DOHH2 (cell line): ENCODE results near the gene PLEKHN1.

Experiments used
- H3F3A ChIP-seq: fragments of 200-600 bp; sonication (generic), shearing (Covaris generic); 2 replicates; pipeline ENCODE4 v1.6.0; 2016; ENCODE audit warnings: antibody characterized with exemption, mild to moderate bottlenecking; ENCODE audit not compliant: control insufficient read depth, insufficient read depth
- H3K27ac ChIP-seq: fragments of 200-600 bp; sonication (generic); 2 replicates; pipeline ENCODE4 v1.5.1; 2014; ENCODE audit warnings: low read depth, mild to moderate bottlenecking, low read length, moderate library complexity
- H3K27me3 ChIP-seq: fragments of 200-600 bp; sonication (generic); 2 replicates; pipeline ENCODE4 v1.6.1; 2014; ENCODE audit warnings: mild to moderate bottlenecking, low read length, mixed read lengths; ENCODE audit not compliant: control insufficient read depth
- H3K36me3 ChIP-seq: fragments of 200-600 bp; sonication (generic); 2 replicates; pipeline ENCODE4 v1.6.1; 2014; ENCODE audit warnings: mild to moderate bottlenecking, low read length, moderate library complexity, mixed read lengths; ENCODE audit not compliant: control insufficient read depth
- H3K4me1 ChIP-seq: fragments of 200-600 bp; sonication (generic); 2 replicates; pipeline ENCODE4 v1.6.1; 2014; ENCODE audit warnings: mild to moderate bottlenecking, low read length, mixed read lengths; ENCODE audit not compliant: control insufficient read depth
- H3K4me2 ChIP-seq: fragments of 200-600 bp; sonication (generic); 2 replicates; pipeline ENCODE4 v1.6.0; 2014; ENCODE audit warnings: mild to moderate bottlenecking, low read length, moderate library complexity
- H3K4me3 ChIP-seq: fragments of 200-600 bp; sonication (generic); 2 replicates; pipeline ENCODE4 v1.5.1; 2014; ENCODE audit warnings: mild to moderate bottlenecking, low read length, mixed read lengths
- H3K79me2 ChIP-seq: fragments of 200-600 bp; sonication (generic); 2 replicates; pipeline ENCODE4 v1.6.1; 2014; ENCODE audit warnings: mild to moderate bottlenecking, low read length, mixed read lengths; ENCODE audit not compliant: control insufficient read depth
- H3K9me2 ChIP-seq: fragments of 200-600 bp; sonication (generic); replicated peaks from 2 replicates; pipeline ENCODE4 v1.6.1; 2014; ENCODE audit warnings: mild to moderate bottlenecking, low read length, mixed read lengths; ENCODE audit not compliant: control insufficient read depth
- H3K9me3 ChIP-seq: fragments of 200-600 bp; sonication (generic); 2 replicates; pipeline ENCODE4 v1.6.1; 2014; ENCODE audit warnings: antibody characterized with exemption, low read length, mixed read lengths; ENCODE audit not compliant: control insufficient read depth, insufficient read depth
- H4K20me1 ChIP-seq: fragments of 200-600 bp; sonication (generic); 2 replicates; pipeline ENCODE4 v1.6.0; 2014; ENCODE audit warnings: low read depth, mild to moderate bottlenecking, antibody characterized with exemption, low read length, moderate library complexity; ENCODE audit not compliant: control insufficient read depth, insufficient read depth
- CTCF ChIP-seq: fragments of 200-600 bp; sonication (generic); IDR thresholded peaks from one replicate; pipeline ENCODE4 v1.5.1; 2014; ENCODE audit warnings: antibody characterized with exemption, mild to moderate bottlenecking, low read depth, low read length; ENCODE audit not compliant: poor library complexity, severe bottlenecking
- EZH2phosphoT487 ChIP-seq: fragments of 200-600 bp; sonication (generic); IDR thresholded peaks from 2 replicates; pipeline ENCODE4 v1.6.1; 2017; ENCODE audit warnings: borderline replicate concordance, mild to moderate bottlenecking, antibody characterized with exemption, low read length, moderate library complexity, mixed read lengths

PLEKHN1 gene

GRCh38 chr1:954927-955326 is 11.4 kb upstream of the PLEKHN1 start:
- Histone ChIP-seq H3K9me2 (no peaks in the 10 kb centered on the region), H3K9me3 (no peaks in the 10 kb centered on the region), H3K4me3 (no peak overlapping the region), H3K4me2 (no peak overlapping the region), H4K20me1 (0 out of 2 replicates have a peak, but pooled peaks cover 6% of the 10 kb centered on the region), H3F3A (no peaks in the 10 kb centered on the region), H3K27me3 (no peaks in the 10 kb centered on the region), H3K79me2 (peaks cover 27% of the 10 kb centered on the region), H3K4me1 (peaks cover 15% of the 10 kb centered on the region; the same call in 1 of the 2 replicates), H3K27ac (no peak overlapping the region), H3K36me3 (peaks cover 80% of the 10 kb centered on the region)
- TF ChIP-seq EZH2phosphoT487: no peak
- no peak for TF ChIP-seq CTCF

DNA sequence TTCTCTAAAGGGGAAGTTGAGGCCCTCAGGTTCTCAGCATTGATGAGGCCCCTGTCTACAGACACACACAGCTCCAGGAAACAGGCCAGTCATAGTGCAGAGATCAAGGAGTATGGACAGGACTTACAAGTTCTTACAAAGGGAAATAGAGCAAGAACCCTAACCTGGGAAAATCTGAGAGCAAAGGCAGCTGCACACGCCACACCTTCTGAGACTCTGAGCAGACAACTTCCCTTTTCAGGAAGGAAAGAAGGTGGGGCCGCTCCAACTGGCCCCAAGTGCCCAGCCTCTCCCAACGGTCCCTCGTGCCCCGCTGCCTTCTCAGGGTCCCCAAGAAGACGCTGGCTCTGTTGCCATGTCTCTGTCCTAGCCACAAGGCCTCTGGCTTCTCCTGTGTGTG is 10.8 kb upstream of the PLEKHN1 start:
- H3K4me3 ChIP-seq: no peak overlapping the region
- H3K4me1 ChIP-seq: peaks cover 18% of the 10 kb centered on the region; the same call in 1 of the 2 replicates
- no peaks in the 10 kb centered on the region for H3K9me3 ChIP-seq
- H4K20me1 ChIP-seq: 0 out of 2 replicates have a peak, but pooled peaks cover 3% of the 10 kb centered on the region
- H3K4me2 ChIP-seq: no peak overlapping the region
- peaks cover 27% of the 10 kb centered on the region for H3K79me2 ChIP-seq
- H3K36me3 ChIP-seq: peaks cover 75% of the 10 kb centered on the region
- H3K27ac ChIP-seq: no peak overlapping the region
- no peaks in the 10 kb centered on the region for H3K27me3 ChIP-seq
- no peaks in the 10 kb centered on the region for H3K9me2 ChIP-seq
- no peaks in the 10 kb centered on the region for H3F3A ChIP-seq
- no peak for TF ChIP-seq EZH2phosphoT487

- TF ChIP-seq EZH2phosphoT487 (no peak), CTCF (no peak)
- Histone ChIP-seq H3K4me3 (no peak overlapping the region), H3K27ac (no peak overlapping the region), H3F3A (no peaks in the 10 kb centered on the region), H4K20me1 (0 out of 2 replicates have a peak, but pooled peaks cover under 1% of the 10 kb centered on the region), H3K9me2 (no peaks in the 10 kb centered on the region), H3K27me3 (no peaks in the 10 kb centered on the region), H3K4me2 (no peak overlapping the region), H3K4me1 (peaks cover 22% of the 10 kb centered on the region; the same call in 1 of the 2 replicates), H3K79me2 (peaks cover 27% of the 10 kb centered on the region), H3K36me3 (peaks cover 64% of the 10 kb centered on the region), H3K9me3 (no peaks in the 10 kb centered on the region)
These were observed 9.6 kb upstream of the PLEKHN1 start for GRCh38 chr1:956636-957035.

DNA sequence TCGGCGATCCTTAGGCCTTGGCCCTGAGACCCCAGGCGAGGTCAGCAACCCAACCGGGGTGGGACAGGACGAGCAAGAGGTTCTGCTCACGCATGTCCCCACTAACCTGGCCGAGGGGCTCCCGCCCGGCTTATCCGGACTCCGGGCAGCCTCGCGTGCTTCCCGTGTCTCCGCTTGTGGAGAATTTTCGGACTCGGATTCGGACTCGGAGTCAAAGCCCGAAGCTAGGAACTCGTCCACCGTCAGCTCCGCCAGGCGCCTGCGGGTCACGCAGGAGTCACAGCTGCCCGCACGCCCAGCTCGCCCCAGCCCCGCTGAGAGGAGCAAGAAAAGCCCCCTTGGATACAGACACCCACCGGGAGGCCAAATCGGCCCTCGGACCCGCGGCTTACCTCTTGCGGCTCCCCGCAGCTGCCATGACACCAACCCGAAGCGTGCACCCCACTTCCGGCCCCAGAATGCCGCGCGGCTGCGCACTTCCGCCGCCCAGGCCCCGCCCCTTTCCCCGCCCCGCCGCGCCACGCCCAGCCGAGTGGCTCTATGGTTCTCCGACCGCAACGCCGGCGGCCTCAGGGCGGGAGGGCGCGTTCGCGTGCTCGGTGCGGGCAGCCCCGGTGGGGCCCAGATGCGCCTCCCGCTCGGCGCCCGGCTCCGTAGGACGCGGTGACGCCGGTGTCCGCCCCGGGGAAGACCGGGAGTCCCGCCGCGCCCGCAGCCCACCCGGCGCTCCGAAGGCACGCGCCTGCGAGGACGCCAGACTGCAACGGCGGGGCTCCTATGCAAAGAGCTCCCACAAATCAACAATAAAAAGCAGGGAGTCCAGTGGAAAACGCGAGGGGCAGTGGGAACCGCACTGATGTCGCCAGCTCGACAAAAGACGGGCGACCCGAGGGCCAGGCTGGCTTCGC is 7.2 kb upstream of the PLEKHN1 start, which contains the start of gene NOC2L:
Gene NOC2L (minus strand): TSS at position 434 of the 908 bp plus-strand sequence. CDS start 16 bp downstream, at position 418.
- no peaks in the 10 kb centered on the region for H4K20me1 ChIP-seq
- H3K9me2 ChIP-seq: no peaks in the 10 kb centered on the region
- H3K4me2 ChIP-seq: peak within 1 kb of the TSS; percentile 77
- H3K27me3 ChIP-seq: no peaks in the 10 kb centered on the region
- H3F3A ChIP-seq: no peaks in the 10 kb centered on the region
- H3K79me2 ChIP-seq: peaks cover 27% of the 10 kb centered on the region
- peaks cover 39% of the 10 kb centered on the region for H3K36me3 ChIP-seq
- no peak for TF ChIP-seq EZH2phosphoT487
- TF ChIP-seq CTCF: no peak
- H3K9me3 ChIP-seq: no peaks in the 10 kb centered on the region
- H3K27ac ChIP-seq: 0 out of 2 replicates have a peak within 1 kb of the TSS, but pooled peaks have one; percentile 15
- peaks cover 22% of the 10 kb centered on the region; the same call in 1 of the 2 replicates for H3K4me1 ChIP-seq
- peak within 1 kb of the TSS; percentile 90 for H3K4me3 ChIP-seq
